Measurements from ENCODE around the gene GLRA1. TPM values are rescaled to one million over a fixed set of nuclear protein-coding genes. Genes with fewer than 3 reads are reported as not detected.

GLRA1 gene
- total RNA-seq, 1 donor from 2014 or later = not detected

DNA sequence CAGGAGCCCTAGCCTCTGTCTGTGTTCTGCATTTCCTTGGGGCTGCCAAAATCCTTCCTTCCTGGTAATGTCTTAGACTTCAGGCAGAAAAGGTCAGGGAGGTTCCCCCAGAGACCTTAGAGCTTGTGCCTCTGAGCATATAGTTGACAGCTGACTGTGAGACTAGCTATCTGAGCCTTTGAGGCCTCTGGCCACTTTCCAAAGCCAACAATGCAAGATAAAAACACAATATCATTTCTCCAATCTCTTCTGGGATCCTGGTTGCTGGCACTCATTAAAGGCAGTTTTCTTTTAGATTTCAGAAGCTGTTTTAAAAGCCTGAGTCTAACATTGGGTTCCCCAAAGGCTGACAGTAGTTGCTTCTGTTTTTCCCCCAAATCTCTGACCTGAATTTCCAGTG, 13.2 kb upstream of the GLRA1 start:
- no peak overlapping the region for H3K4me3 ChIP-seq
- TF ChIP-seq POLR2A (IDR thresholded peaks at IDR 0.05) (no peak), POLR2AphosphoS5 (IDR thresholded peaks at IDR 0.05; ENCODE audit: insufficient read depth in 1 of 2, low read depth in 1 of 2) (no peak)
- TF ChIP-seq, protein P1, sequence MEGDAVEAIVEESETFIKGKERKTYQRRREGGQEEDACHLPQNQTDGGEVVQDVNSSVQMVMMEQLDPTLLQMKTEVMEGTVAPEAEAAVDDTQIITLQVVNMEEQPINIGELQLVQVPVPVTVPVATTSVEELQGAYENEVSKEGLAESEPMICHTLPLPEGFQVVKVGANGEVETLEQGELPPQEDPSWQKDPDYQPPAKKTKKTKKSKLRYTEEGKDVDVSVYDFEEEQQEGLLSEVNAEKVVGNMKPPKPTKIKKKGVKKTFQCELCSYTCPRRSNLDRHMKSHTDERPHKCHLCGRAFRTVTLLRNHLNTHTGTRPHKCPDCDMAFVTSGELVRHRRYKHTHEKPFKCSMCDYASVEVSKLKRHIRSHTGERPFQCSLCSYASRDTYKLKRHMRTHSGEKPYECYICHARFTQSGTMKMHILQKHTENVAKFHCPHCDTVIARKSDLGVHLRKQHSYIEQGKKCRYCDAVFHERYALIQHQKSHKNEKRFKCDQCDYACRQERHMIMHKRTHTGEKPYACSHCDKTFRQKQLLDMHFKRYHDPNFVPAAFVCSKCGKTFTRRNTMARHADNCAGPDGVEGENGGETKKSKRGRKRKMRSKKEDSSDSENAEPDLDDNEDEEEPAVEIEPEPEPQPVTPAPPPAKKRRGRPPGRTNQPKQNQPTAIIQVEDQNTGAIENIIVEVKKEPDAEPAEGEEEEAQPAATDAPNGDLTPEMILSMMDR (IDR thresholded peaks at IDR 0.05) = no peak
- DNase-seq (ENCODE audit: extremely low spot score in 2 of 2) = no peak

DNA sequence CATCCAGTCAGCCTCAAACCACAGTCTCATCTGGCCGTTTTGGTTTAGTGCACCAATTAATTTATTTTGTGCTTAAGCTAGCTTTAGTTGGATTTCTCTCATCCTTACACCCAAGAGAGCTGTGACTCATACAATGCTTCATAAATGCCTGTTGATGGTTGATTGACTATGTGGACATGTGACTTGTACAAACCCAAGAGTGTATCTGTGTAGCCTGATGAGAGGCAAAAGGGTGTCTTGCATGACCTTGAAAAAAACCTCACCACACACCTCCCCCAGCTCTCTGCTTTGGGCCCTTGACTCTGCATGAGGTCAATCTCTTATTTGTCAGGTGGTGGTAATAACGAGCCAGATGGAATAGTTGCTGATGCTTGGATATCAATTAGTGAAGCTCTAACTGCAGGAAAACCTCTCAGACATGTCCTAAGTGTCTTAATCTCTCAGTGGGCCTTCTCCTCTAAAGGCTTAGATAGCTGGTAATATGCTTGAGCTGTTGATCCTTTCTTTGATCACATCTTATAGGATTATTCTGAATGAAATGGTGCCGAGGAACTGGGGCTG, 10.6 kb upstream of the GLRA1 start:
- H3K27me3 ChIP-seq = no peaks in the 10 kb centered on the region
- TF ChIP-seq POLR2AphosphoS5 (IDR thresholded peaks at IDR 0.05; ENCODE audit: insufficient read depth in 1 of 2, low read depth in 1 of 2) (no peak), POLR2A (IDR thresholded peaks at IDR 0.05) (no peak)
- TF ChIP-seq, protein P1 (IDR thresholded peaks at IDR 0.05) = no peak
- no peaks in the 10 kb centered on the region for H3K4me1 ChIP-seq
- H3K27ac ChIP-seq = no peak overlapping the region
- no peak overlapping the region for H3K4me3 ChIP-seq
- peaks cover 3% of the 10 kb centered on the region for H3K9me3 ChIP-seq
- no peak for DNase-seq (ENCODE audit: extremely low spot score in 2 of 2)
- intact Hi-C loops (cut with DNase I) = no loop called here
- no peaks in the 10 kb centered on the region for H3K36me3 ChIP-seq

More for the DNA sequence above, 13.2 kb upstream of the GLRA1 start:
- no peaks in the 10 kb centered on the region for H3K27me3 ChIP-seq
- intact Hi-C loops (cut with DNase I) = no loop called here
- no peaks in the 10 kb centered on the region for H3K4me1 ChIP-seq
- H3K9me3 ChIP-seq = peaks cover 3% of the 10 kb centered on the region
- no peak overlapping the region for H3K27ac ChIP-seq
- H3K36me3 ChIP-seq = no peaks in the 10 kb centered on the region

DNA sequence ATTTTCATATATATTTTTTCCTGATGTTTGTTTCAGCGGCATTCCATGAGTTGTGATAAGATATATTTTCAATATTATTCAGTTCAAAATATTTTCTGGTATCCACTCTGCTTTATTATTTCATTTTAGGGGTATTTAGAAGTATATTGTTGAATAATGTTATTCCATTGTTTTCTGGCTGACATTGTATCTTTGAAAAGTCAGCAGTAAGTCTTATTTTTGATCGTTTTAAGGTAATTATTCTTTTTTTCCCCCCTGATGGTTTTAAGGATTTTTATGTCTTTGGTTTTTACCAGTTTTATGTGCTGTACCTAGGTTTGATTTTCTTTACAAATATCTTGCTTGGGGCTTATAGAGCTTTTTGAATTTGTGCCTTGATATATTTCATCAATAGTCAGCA, 6.6 kb upstream of the GLRA1 start:
- no peak for TF ChIP-seq POLR2A (IDR thresholded peaks at IDR 0.05)
- no peak for TF ChIP-seq POLR2AphosphoS5 (IDR thresholded peaks at IDR 0.05; ENCODE audit: insufficient read depth in 1 of 2, low read depth in 1 of 2)
- TF ChIP-seq, protein P1 (IDR thresholded peaks at IDR 0.05) = no peak

DNA sequence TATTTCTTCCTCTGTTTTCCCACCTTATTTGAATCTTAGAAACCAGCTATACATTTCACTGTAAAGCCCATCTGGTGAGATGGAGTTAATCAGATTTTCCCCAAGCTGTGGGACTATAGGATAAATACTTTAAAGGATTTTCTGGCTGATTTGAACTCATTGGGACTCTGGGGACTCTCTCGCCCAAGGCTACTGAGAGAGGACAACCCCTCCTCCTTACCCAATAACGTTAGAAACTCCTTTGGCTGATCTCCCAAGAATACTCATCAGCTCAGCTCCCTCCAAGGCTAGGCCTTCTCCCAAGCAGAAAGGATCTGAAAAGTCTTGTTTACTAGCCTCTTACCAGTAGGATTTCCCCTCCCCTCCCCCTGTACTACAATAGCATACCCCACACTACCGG, 1.5 kb upstream of the GLRA1 start:
- Histone ChIP-seq H3K27me3 (no peaks in the 10 kb centered on the region), H3K4me3 (no peak overlapping the region), H3K4me1 (no peaks in the 10 kb centered on the region), H3K27ac (no peak overlapping the region), H3K36me3 (no peaks in the 10 kb centered on the region), H3K9me3 (no peaks in the 10 kb centered on the region)
- intact Hi-C loops (cut with DNase I) = no loop called here
- no peak for DNase-seq (ENCODE audit: extremely low spot score in 2 of 2)
- TF ChIP-seq, protein P1 (IDR thresholded peaks at IDR 0.05) = no peak
- TF ChIP-seq POLR2AphosphoS5 (IDR thresholded peaks at IDR 0.05; ENCODE audit: insufficient read depth in 1 of 2, low read depth in 1 of 2) (no peak), POLR2A (IDR thresholded peaks at IDR 0.05) (no peak)

More for the DNA sequence above, 6.6 kb upstream of the GLRA1 start:
- intact Hi-C loops (cut with DNase I) = no loop called here
- H3K4me3 ChIP-seq = no peak overlapping the region
- no peaks in the 10 kb centered on the region for H3K36me3 ChIP-seq
- peaks cover 3% of the 10 kb centered on the region for H3K9me3 ChIP-seq
- no peak overlapping the region for H3K27ac ChIP-seq
- no peaks in the 10 kb centered on the region for H3K4me1 ChIP-seq
- DNase-seq (ENCODE audit: extremely low spot score in 2 of 2) = no peak
- H3K27me3 ChIP-seq = no peaks in the 10 kb centered on the region

DNA sequence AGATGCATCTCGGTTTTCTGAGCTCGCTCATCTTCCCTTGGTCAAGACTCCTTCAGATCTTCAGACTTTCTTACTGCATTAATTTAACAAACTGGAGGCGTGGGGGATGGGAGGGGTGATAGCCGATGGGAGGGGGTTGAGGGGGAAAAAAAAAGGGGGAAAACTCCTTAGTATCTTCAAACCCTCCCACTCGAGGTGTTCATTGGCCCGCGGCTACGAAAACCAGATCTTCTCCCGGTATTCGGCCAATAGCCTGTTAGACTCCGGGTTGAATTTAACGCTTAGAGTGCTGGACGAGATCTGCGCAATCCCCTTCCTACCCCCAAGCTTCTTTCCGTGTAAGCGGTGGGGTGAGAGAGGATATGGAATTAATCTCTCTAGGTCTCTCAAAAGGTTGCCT, 689 bp upstream of the GLRA1 start:
- Histone ChIP-seq H3K9me3 (no peaks in the 10 kb centered on the region), H3K4me1 (no peaks in the 10 kb centered on the region), H3K27me3 (no peaks in the 10 kb centered on the region), H3K36me3 (no peaks in the 10 kb centered on the region), H3K4me3 (no peak overlapping the region), H3K27ac (no peak overlapping the region)
- intact Hi-C loops (cut with DNase I) = no loop called here
- DNase-seq (ENCODE audit: extremely low spot score in 2 of 2) = no peak
- TF ChIP-seq, protein P1 (IDR thresholded peaks at IDR 0.05) = no peak
- TF ChIP-seq POLR2AphosphoS5 (IDR thresholded peaks at IDR 0.05; ENCODE audit: insufficient read depth in 1 of 2, low read depth in 1 of 2) (no peak), POLR2A (IDR thresholded peaks at IDR 0.05) (no peak)

Data from vagina (tissue), 2 donors.